ENCODE data around the gene FMO5. TPM values are rescaled to one million over a fixed set of nuclear protein-coding genes. Genes with fewer than 3 reads are reported as not detected.
"Not testable (repeated sequence)": the region's sequence is repeated elsewhere in the genome, so short reads cannot be mapped to it uniquely, and the experiment has no call there.

Gene FMO5
- total RNA-seq, 1 donor from 2014 or later, result 52.9 TPM

DNA sequence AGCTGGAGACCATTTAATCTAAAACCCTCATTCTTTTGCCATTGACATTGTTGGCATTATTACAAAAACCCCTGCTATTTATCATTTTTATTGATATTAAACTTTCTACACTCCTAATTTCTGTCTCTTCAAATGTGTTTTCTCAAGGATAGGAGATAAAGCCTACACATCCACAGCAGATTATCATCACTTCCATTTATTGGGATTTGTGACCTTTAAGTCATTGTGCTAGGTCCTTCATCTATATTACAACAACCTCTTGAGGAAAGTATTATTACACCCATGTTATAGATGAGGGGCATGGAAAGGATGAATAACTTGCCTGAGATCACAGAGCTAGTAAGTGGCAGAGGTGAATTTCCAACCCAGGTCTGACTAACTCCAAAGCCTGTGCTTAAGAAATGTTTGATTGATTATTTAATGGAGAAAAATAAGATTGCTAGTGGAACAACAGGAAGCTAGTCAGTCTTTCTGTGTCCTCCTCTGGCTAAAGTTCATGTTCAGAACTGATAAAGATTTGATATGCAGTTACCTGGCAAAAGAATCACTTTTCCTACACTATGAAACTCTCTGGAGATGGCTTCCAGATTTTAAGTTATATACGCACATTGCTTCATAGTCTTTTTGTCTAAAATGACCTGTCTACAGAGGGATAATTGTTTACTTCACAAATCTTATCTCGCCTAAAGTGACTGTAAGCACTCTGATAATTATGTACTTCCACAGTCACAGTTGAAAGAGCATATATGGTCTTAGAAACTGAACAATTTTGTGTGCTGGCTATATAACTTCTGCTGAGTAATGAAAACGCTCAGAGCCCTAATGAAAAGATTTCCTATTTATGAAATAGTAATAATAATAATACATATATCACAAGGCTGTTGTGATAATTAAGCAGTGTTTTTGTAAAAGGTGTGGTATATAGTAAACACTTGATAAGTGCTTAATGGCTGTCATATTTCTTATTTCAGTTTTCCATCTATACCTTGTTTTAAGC is 15.0 kb downstream of the FMO5 start:
- no peak for DNase-seq (ENCODE audit: low spot score)

- no peak for DNase-seq (ENCODE audit: low spot score)
These were observed 16.5 kb downstream of the FMO5 start for GRCh38 chr1:147208619-147209018.

DNA sequence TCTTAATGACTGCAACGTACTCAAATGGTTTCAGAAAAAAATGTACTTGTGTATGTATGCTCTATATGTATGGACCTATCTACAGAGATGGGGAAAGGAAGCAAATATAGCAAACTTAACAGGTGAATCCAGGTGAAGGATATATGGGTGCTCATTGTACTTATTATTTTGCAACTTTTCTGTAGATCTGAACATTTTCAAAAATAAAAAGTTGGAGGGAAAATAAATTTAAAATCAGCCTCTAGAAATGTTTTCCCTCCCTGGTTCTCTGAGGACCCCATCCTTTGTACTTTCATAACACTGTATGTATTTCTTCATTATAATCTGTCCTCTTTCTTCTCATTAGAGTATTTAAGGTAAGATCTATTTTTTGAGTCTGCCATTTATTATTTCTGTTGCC is 17.9 kb downstream of the FMO5 start:
- DNase-seq (ENCODE audit: low spot score), result no peak

DNA sequence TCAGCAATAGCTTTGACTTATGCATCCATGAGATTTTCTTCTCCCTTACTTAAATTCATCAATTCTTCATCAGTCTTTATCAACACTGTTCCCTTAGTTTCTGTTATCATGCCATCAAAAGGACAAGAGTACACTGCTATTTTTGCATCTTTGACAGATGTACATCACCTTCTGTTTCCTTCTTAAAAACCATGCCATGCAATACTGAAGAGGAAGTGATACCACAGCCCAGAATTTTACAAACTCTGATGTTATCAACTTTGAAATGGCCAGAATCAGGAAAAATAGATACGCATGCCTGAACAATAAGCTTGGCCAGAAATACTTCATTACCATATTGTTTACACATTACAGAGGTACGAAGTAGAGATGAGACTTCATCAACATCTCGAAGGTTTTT is 21.1 kb downstream of the FMO5 start:
- no peak for DNase-seq (ENCODE audit: low spot score)

DNA sequence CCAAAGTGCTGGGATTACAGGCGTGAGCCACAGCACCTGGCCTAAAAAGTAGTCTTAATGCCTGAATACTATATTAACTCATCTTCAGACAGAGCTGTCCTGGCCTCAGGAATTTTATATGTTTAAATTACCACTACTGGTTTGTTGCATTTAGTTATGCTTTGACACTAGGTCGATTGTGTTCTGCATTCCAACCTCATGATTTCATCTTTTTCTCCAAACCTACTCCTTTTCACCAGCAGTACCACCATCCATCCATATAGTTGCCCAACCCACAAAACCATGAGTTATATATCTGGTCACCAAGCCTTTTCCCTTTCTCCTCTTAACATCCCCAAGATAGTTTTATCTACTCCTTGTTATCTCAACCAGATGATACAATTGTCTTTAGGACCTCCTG is 22.6 kb downstream of the FMO5 start:
- no peak for DNase-seq (ENCODE audit: low spot score)

DNA sequence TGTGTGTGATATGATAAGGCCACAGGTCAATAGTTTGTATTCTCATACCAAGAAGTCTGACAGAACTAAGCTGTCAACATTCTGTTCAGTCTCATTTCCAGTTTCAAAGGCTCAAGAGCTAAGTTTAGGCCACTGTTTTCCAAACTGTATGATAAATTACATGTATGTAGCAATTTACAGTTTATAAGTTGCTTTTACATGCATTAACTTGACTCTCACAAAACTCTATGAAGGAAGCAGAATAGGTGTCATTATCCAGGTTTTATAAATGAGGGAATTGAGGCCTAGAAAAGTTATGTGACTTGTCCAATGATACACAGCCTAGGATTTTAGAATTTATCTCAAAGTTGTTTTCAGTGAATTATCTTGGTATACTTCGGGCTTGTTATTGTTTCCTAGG is 23.4 kb downstream of the FMO5 start:
- DNase-seq (ENCODE audit: low spot score), result no peak

- DNase-seq (ENCODE audit: low spot score), result no peak
These were observed 23.9 kb downstream of the FMO5 start for GRCh38 chr1:147201276-147201675.

DNA sequence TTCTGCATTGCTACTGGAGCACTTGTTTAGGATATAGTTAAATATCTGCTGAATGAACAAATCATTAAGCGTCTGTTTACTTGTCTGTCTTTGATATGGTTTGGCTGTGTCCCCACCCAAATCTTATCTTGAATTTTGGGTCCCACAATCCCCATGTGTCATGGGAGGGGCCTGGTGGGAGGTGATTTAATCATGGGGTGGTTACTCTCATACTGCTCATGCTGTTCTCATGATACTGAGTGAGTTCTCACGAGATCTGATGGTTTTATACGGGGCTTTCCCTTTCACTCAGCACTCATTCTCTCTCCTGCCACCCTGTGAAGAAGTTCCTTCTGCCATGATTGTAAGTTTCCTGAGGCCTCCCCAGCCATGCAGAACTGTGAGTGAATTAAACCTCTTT is 27.8 kb downstream of the FMO5 start:
- DNase-seq (ENCODE audit: low spot score), result not testable (repeated sequence)

DNA sequence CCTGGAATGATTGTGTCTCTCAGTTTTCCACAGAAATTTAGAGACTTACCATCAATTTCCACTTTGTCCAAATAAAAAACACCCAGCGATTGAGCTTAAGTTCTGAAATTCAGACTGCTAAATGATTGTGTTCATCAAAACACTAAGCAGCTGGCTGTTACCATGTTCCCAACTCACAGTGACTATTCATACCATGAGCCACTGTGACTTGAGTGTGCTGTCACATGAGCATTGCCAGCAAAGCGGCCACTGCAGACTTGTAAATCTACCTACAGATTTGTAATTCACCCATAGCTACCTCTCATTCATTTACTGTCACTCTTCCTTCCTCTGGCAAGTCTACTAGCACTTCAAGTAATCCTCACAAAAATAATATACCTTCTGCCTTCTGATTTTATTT is 35.6 kb downstream of the FMO5 start:
- DNase-seq (ENCODE audit: low spot score), result no peak

DNA sequence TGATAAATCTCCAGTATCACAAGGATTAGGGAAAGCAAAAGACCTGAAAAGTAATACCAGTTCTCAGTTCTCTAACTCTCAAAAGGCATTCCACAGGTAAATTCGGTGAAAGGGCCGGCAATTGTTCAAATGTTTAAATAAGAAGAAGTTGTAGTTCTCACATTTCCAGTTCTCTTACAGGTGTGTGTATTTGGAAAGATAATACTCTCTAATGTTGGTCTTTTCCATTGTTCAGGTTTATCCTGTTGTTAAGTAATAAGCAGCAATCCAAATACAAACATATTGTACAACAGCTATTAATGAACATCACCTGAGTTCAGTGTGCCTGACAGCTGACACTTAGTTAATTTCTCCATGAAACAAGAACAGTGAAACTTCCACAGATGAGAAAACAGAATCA is 39.7 kb downstream of the FMO5 start:
- no peak for DNase-seq (ENCODE audit: low spot score)

DNA sequence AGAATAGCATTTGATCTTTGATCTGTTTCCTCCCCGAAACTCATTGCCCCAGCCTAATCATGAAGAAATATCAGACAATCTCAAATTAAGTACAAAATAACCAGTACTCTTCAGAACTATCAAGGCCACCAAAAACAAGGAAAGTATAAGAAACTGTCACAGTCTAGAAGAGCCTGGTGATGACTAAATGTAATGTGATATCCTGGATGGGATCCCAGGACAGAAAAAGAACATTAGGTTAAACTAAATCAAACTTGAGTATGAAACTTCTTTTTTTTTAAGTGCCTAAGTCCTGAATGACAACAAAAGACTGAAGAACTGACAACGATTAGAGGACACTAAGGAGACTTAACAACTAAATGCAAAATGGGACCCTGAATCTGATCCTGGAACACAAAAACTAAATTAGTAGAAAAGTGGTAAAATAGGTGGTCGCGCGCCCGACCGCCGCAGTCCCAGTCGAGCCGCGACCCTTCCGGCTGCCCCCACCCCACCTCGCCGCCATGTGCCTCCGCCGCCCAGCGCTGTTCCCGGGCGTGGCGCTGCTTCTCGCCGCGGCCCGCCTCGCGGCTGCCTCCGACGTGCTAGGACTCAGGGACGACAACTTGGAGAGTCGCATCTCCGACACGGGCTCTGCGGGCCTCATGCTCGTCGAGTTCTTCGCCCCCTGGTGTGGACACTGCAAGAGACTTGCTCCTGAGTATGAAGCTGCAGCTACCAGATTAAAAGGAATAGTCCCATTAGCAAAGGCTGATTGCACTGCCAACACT is 47.3 kb downstream of the FMO5 start:
- DNase-seq (ENCODE audit: low spot score), result no peak

GRCh38 chr1:147172168-147173016 is 52.7 kb downstream of the FMO5 start, which contains the start of gene PRKAB2:
PRKAB2 (minus strand) TSS chr1:147172470; CDS start chr1:147172144, 326 bp downstream.
- DNase-seq (ENCODE audit: low spot score), result peak; percentile 96

- DNase-seq (ENCODE audit: low spot score), result no peak
These were observed 53.6 kb downstream of the FMO5 start for GRCh38 chr1:147171399-147172167.

DNA sequence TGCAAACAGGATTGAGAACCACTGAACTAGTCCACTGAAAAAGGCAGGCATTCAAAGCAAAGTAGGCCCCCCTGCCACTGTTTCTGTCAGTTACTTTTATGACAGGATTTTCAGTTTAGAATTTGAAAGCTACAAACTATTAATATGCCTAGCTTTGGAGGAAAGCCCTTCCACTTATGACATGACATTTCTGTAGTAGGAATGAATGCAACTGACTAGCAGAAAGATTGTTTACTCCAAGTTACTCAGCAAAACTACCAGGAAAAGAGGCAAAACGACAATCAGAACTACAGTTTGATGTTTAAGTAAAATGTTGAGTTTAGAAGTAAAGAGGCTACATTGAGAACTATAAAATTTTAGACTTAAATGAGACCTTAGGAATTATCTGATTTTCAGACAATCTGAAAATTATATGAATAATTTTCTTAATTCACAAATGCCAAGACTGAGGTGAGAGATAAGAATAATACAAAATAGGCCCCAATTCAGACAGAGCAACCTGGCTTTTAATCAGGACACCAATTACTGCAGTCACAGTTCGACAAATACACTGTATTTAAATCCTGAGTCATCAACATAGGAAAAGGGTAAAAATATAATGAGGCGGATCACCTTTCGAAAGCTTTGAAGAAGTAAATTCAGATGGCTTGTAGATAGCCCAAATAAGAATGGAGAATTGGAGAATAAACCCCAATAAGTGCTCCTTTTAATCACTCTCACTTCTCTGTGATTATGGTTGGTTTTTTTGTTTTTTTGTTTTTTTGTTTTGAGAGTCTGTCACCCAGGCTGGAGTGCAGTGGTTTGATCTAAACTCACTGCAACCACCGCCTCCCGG is 55.1 kb downstream of the FMO5 start:
- no peak for DNase-seq (ENCODE audit: low spot score)

- DNase-seq (ENCODE audit: low spot score), result no peak
These were observed 56.0 kb downstream of the FMO5 start for GRCh38 chr1:147169171-147169570.

- DNase-seq (ENCODE audit: low spot score), result peak; percentile 83
These were observed 56.5 kb downstream of the FMO5 start for GRCh38 chr1:147168626-147169058.

DNA sequence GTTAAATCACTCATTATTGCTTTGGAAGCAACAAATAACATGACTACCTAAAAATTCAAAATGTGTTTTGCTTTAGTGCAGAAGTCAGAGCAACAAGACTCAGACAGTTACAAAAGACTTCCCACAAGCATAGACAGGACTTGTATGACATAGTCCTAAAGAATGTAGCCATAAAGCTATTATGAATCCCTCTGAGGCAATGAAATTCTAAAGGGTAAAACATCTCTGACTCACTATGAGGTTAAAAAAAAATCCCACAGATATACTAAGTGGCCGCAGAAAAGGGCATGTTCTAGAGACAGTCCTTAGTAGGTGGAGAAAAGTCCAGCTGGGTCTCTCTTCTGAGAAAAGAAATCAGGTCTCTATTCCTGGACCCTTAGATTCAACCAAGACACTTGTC is 57.8 kb downstream of the FMO5 start:
- DNase-seq (ENCODE audit: low spot score), result no peak

DNA sequence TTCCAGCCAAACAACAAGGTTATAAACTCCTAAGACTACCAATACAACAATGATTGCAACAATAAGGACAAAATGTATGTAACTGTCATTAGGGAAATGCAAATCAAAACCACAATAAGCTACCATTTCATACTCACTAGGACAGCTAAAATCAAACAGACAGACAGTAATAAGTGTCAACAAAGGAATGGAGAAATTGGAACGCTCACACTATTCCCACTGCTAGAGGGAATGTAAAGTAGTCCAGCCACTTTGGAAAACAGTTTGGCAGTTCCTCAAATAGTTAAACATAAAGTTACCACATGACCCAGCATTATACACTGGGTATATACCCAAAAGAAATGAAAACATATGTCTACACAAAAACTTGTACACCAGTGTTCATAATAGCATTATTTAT is 62.1 kb downstream of the FMO5 start:
- no peak for DNase-seq (ENCODE audit: low spot score)

- DNase-seq (ENCODE audit: low spot score), result no peak
These were observed 63.0 kb downstream of the FMO5 start for GRCh38 chr1:147162093-147162492.

- not testable (repeated sequence) for DNase-seq (ENCODE audit: low spot score)
These were observed 68.0 kb downstream of the FMO5 start for GRCh38 chr1:147157116-147157515.
